Panc1 (cell line): ENCODE data around the gene RNASEH1. TPM values are rescaled to one million over a fixed set of nuclear protein-coding genes. Genes with fewer than 3 reads are reported as not detected.

Experiments
- ATAC-seq: fragments of 200-7000 bp; cut with Tn5 transposase; 2 replicates; pipeline ENCODE4 v1.9.1; 2020; ENCODE audit warnings: mild to moderate bottlenecking, moderate library complexity
- BruUV-seq: library from RNA; stranded (reverse); fragments of 400-500 nt; replicated peaks from 2 replicates; lab custom pipeline; 2021; lab: Mats Ljungman, UMichigan
- CTCF ChIA-PET: fragments of 300-600 bp; sonication (Branson Sonifier 250); formaldehyde crosslinking; loops from one replicate; lab custom pipeline; 2022; ENCODE audit warnings: antibody characterized with exemption; lab: Charles Lee
- POLR2A ChIA-PET: fragments of 300-600 bp; sonication (Branson Sonifier 250); formaldehyde crosslinking; loops from one replicate; lab custom pipeline; 2022; ENCODE audit warnings: antibody characterized with exemption; lab: Charles Lee
- DNase-seq: peaks from one replicate; pipeline ENCODE4 v3.0.0-alpha.2; 2010; ENCODE audit warnings: low read depth, low spot score
- H3K27ac ChIP-seq: 2 replicates; pipeline ENCODE4 v1.5.1; 2011; ENCODE audit warnings: mild to moderate bottlenecking, low read length, inconsistent platforms
- H3K27me3 ChIP-seq: fragments of 200-500 bp; sonication (Bioruptor generic); 2 replicates; pipeline ENCODE4 v1.6.0; 2014; ENCODE audit warnings: low read length, inconsistent platforms; ENCODE audit not compliant: control insufficient read depth, insufficient read depth
- H3K36me3 ChIP-seq: fragments of 200-500 bp; sonication (Bioruptor generic); 2 replicates; pipeline ENCODE4 v1.5.1; 2014; ENCODE audit warnings: inconsistent platforms, mild to moderate bottlenecking, low read length, moderate library complexity; ENCODE audit not compliant: control insufficient read depth, insufficient read depth
- H3K4me1 ChIP-seq: 2 replicates; pipeline ENCODE4 v1.5.1; 2011; ENCODE audit warnings: inconsistent platforms, mild to moderate bottlenecking, low read length, moderate library complexity; ENCODE audit not compliant: control insufficient read depth, insufficient read depth
- H3K4me3 ChIP-seq, 2 experiments: 2 replicates each; pipeline ENCODE4 v1.5.1; 2011 to 2012; ENCODE audit warnings: low read depth in 2 of 2, low read length in 2 of 2, mild to moderate bottlenecking in 2 of 2, inconsistent platforms in 1 of 2, moderate library complexity in 1 of 2
- H3K9me3 ChIP-seq: fragments of 200-500 bp; sonication (Bioruptor generic); 2 replicates; pipeline ENCODE4 v1.5.1; 2014; ENCODE audit warnings: low read depth, mild to moderate bottlenecking, inconsistent platforms, low read length, moderate library complexity; ENCODE audit not compliant: control insufficient read depth, insufficient read depth
- POLR2AphosphoS5 ChIP-seq: IDR thresholded peaks from 2 replicates; pipeline ENCODE4 v1.6.1; 2012; ENCODE audit warnings: mild to moderate bottlenecking, low read depth, low read length, moderate library complexity
- SIN3A ChIP-seq: IDR thresholded peaks from 2 replicates; pipeline ENCODE4 v1.6.1; 2012; ENCODE audit warnings: low read depth, mild to moderate bottlenecking, low read length, moderate library complexity, borderline replicate concordance; ENCODE audit not compliant: insufficient read depth
- TCF7L2 ChIP-seq: IDR thresholded peaks from 2 replicates; pipeline ENCODE4 v1.6.1; 2011; ENCODE audit warnings: mild to moderate bottlenecking, low read depth, low read length, inconsistent platforms
- in situ Hi-C: cut with HindIII; loops from 2 replicates; pipeline ENCODE4 v1.10.0; 2016; ENCODE audit warnings: low sequenced_read_pairs, low pct_unique_long_range_greater_than_20kb
- intact Hi-C: fragments of 100-400 bp; cut with micrococcal nuclease; formaldehyde crosslinking; loops from one replicate; pipeline ENCODE4 v1.10.0; 2022; ENCODE audit not compliant: unreplicated experiment
- total RNA-seq: library from RNA; stranded (reverse); gene quantifications from one replicate; pipeline ENCODE4 v1.2.1, GENCODE V29; 2021; ENCODE audit not compliant: unreplicated experiment
- TF ChIP-seq, protein P1 (sequence below): fragments of 450-650 bp; IDR thresholded peaks from 2 replicates; pipeline ENCODE4 v1.5.1; 2017; ENCODE audit warnings: mild to moderate bottlenecking
- TF ChIP-seq, protein P2 (sequence below), 2 experiments: IDR thresholded peaks; 2 replicates each; pipeline ENCODE4 v1.6.1; 2011 to 2012; ENCODE audit warnings: low read depth in 2 of 2, control low read depth in 1 of 2, low read length in 1 of 2, mild to moderate bottlenecking in 1 of 2, moderate library complexity in 1 of 2; ENCODE audit not compliant: insufficient read depth in 1 of 2

Gene RNASEH1
- total RNA-seq, 1 experiment from 2014 or later, result 43.7 TPM

DNA sequence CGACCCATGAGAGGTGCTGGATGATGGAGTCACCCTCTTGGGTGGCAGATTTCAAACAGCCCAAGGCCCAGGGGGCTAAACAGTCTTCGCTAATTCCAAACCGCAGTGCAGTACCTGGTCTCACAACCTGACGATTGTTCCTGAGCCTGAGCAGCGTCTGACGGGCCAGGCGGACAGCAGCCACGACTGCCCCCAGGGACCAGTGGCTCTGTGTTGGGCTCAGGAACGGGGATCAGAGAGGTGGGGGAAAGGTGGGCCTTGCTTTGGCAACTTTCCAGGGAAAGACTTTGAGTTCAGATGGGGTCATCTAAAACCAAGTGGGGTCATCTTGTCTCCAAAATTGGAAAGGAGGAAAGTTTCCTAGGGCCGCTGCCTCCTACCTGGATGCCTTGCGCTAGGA, 37.3 kb upstream of the RNASEH1 start:
- peak; percentile 32 for ATAC-seq
- in situ Hi-C loops, result no loop called here
- H3K9me3 ChIP-seq, result no peaks in the 10 kb centered on the region
- no peak for DNase-seq
- H3K27ac ChIP-seq, result no peak overlapping the region
- BruUV-seq, result no TSS peak
- H3K36me3 ChIP-seq, result no peaks in the 10 kb centered on the region
- CTCF ChIA-PET, result no interaction called here
- intact Hi-C loops, result no loop called here
- no peak for TF ChIP-seq TCF7L2
- TF ChIP-seq, protein P1, sequence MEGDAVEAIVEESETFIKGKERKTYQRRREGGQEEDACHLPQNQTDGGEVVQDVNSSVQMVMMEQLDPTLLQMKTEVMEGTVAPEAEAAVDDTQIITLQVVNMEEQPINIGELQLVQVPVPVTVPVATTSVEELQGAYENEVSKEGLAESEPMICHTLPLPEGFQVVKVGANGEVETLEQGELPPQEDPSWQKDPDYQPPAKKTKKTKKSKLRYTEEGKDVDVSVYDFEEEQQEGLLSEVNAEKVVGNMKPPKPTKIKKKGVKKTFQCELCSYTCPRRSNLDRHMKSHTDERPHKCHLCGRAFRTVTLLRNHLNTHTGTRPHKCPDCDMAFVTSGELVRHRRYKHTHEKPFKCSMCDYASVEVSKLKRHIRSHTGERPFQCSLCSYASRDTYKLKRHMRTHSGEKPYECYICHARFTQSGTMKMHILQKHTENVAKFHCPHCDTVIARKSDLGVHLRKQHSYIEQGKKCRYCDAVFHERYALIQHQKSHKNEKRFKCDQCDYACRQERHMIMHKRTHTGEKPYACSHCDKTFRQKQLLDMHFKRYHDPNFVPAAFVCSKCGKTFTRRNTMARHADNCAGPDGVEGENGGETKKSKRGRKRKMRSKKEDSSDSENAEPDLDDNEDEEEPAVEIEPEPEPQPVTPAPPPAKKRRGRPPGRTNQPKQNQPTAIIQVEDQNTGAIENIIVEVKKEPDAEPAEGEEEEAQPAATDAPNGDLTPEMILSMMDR, result no peak
- TF ChIP-seq SIN3A, result no peak
- TF ChIP-seq, protein P2, sequence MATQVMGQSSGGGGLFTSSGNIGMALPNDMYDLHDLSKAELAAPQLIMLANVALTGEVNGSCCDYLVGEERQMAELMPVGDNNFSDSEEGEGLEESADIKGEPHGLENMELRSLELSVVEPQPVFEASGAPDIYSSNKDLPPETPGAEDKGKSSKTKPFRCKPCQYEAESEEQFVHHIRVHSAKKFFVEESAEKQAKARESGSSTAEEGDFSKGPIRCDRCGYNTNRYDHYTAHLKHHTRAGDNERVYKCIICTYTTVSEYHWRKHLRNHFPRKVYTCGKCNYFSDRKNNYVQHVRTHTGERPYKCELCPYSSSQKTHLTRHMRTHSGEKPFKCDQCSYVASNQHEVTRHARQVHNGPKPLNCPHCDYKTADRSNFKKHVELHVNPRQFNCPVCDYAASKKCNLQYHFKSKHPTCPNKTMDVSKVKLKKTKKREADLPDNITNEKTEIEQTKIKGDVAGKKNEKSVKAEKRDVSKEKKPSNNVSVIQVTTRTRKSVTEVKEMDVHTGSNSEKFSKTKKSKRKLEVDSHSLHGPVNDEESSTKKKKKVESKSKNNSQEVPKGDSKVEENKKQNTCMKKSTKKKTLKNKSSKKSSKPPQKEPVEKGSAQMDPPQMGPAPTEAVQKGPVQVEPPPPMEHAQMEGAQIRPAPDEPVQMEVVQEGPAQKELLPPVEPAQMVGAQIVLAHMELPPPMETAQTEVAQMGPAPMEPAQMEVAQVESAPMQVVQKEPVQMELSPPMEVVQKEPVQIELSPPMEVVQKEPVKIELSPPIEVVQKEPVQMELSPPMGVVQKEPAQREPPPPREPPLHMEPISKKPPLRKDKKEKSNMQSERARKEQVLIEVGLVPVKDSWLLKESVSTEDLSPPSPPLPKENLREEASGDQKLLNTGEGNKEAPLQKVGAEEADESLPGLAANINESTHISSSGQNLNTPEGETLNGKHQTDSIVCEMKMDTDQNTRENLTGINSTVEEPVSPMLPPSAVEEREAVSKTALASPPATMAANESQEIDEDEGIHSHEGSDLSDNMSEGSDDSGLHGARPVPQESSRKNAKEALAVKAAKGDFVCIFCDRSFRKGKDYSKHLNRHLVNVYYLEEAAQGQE (IDR thresholded peaks at IDR 0.05; ENCODE audit: insufficient read depth in 1 of 2, low read depth in 2 of 2, low read length in 1 of 2), result no peak
- no peak for TF ChIP-seq POLR2AphosphoS5
- no peak overlapping the region for H3K4me3 ChIP-seq
- POLR2A ChIA-PET, result no interaction called here
- H3K27me3 ChIP-seq, result no peaks in the 10 kb centered on the region
- no peaks in the 10 kb centered on the region; the same call in 1 of the 2 replicates for H3K4me1 ChIP-seq

DNA sequence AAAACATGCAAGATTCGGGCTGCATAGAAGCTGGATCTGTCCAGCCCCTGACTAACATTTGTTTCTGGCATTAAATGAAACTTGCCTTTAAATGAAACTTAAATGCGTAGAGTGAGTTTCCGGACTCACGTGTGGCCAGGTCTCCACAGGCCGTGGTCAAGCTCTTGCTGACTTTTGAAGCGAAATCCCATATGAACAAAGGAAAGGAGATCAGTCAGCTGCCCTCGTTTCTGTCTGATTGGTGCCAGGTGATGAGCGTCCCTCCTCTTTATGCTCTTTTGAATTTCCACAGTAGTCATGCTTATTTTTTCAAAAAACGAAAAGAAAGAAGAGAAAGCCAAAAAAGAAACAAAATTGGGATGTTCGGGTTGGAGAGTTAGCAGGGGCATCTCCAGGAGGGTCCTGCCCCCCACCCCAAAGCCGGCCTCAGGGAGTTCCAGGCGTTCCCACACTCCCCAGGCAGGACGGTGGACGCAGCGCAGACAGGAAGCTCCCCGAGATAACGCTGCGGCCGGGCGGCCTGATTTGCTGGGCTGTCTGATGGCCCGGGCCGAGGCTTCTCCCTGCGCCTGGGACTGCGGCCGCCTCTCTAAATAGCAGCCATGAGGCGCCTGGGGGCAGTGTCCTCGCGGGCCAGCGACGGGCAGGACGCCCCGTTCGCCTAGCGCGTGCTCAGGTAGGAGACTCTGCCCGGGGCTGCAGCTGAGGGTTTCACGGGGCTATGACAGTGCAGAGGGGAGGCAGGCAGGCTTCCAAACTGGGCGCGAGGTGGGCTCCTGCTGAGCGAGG, 36.6 kb upstream of the RNASEH1 start, which contains the start of gene COLEC11:
TSS of gene COLEC11 (plus strand) at position 620 of the 789 bp plus-strand sequence. CDS start 9,229 bp downstream, outside the sequence.
- ChIA-PET CTCF (no interaction called here), POLR2A (no interaction called here)
- DNase-seq (no peak), ATAC-seq (peak; percentile 82)
- intact Hi-C loops (no loop called here), in situ Hi-C loops (no loop called here)
- no TSS peak for BruUV-seq
- Histone ChIP-seq H3K4me1 (no peaks in the 10 kb centered on the region; the same call in 1 of the 2 replicates), H3K36me3 (no peaks in the 10 kb centered on the region), H3K9me3 (no peaks in the 10 kb centered on the region), H3K27ac (no peak within 1 kb of the TSS), H3K4me3 (peak within 1 kb of the TSS in 1 of 2 experiments; percentile 6; a peak in 1 of 4 replicates), H3K27me3 (no peaks in the 10 kb centered on the region)
- TF ChIP-seq POLR2AphosphoS5, result no peak
- no peak for TF ChIP-seq TCF7L2
- no peak for TF ChIP-seq SIN3A
- TF ChIP-seq, protein P1, result no peak
- TF ChIP-seq, protein P2 (IDR thresholded peaks at IDR 0.05; ENCODE audit: insufficient read depth in 1 of 2, low read depth in 2 of 2, low read length in 1 of 2), result no peak
